GDM1 (cell line): ENCODE results near the gene TIGD4.

ENCODE experiments used
- DNase-seq: peaks from one replicate; lab custom pipeline; 2025; lab: John Stamatoyannopoulos, UW

TIGD4 gene

GRCh38 chr4:152719801-152720556 lies 59.6 kb downstream of the TIGD4 start:
- no peak for DNase-seq
